ENCODE results near the gene HIVEP3.

HIVEP3 gene

GRCh38 chr1:41467673-41468072 is 451.0 kb downstream of the HIVEP3 start (continued):
- TF ChIP-seq ZNF701 (tag by site-specific recombination; IDR thresholded peaks at IDR 0.05) (no peak), ZNF2 (tag by site-specific recombination; IDR thresholded peaks at IDR 0.05) (no peak), ZNF302 (tag by site-specific recombination; IDR thresholded peaks at IDR 0.05; ENCODE audit: low read depth) (no peak), ZNF777 (tag by site-specific recombination; IDR thresholded peaks at IDR 0.05; ENCODE audit: borderline replicate concordance) (no peak), ZNF132 (tag by site-specific recombination; IDR thresholded peaks at IDR 0.05; ENCODE audit: borderline replicate concordance) (no peak)

- POLR2A ChIA-PET, result no interaction called here
- Histone ChIP-seq H3K9me3 (ENCODE audit: control insufficient read depth, insufficient read depth, low read depth, low read length) (no peaks in the 10 kb centered on the region), H3K4me3 (ENCODE audit: low read depth, low read length) (no peak overlapping the region), H3K4me1 (ENCODE audit: control insufficient read depth, insufficient read depth, low read length) (no peaks in the 10 kb centered on the region), H3K27ac (ENCODE audit: extremely low read depth, low read depth, low read length) (no peak overlapping the region), H3K36me3 (ENCODE audit: control insufficient read depth in 2 of 2, insufficient read depth in 1 of 2, low read length in 2 of 2) (no peaks in the 10 kb centered on the region)
- CTCF ChIA-PET, result interaction anchor here (0.7 to 2.2 kb wide), 2 partner anchors 33 to 49 kb away, joined by 4 to 7 read pairs; no protein-coding TSS in a partner anchor
- TF ChIP-seq, protein P1, sequence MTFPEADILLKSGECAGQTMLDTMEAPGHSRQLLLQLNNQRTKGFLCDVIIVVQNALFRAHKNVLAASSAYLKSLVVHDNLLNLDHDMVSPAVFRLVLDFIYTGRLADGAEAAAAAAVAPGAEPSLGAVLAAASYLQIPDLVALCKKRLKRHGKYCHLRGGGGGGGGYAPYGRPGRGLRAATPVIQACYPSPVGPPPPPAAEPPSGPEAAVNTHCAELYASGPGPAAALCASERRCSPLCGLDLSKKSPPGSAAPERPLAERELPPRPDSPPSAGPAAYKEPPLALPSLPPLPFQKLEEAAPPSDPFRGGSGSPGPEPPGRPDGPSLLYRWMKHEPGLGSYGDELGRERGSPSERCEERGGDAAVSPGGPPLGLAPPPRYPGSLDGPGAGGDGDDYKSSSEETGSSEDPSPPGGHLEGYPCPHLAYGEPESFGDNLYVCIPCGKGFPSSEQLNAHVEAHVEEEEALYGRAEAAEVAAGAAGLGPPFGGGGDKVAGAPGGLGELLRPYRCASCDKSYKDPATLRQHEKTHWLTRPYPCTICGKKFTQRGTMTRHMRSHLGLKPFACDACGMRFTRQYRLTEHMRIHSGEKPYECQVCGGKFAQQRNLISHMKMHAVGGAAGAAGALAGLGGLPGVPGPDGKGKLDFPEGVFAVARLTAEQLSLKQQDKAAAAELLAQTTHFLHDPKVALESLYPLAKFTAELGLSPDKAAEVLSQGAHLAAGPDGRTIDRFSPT (tag by site-specific recombination; IDR thresholded peaks at IDR 0.05), result no peak
- TF ChIP-seq ZFHX2 (tag by site-specific recombination; conservative IDR thresholded peaks at IDR 0.05) (no peak), ZNF350 (tag by site-specific recombination; IDR thresholded peaks at IDR 0.05) (no peak)
Observed at GRCh38 chr1:41466146-41466545, 452.6 kb downstream of the HIVEP3 start.

DNA sequence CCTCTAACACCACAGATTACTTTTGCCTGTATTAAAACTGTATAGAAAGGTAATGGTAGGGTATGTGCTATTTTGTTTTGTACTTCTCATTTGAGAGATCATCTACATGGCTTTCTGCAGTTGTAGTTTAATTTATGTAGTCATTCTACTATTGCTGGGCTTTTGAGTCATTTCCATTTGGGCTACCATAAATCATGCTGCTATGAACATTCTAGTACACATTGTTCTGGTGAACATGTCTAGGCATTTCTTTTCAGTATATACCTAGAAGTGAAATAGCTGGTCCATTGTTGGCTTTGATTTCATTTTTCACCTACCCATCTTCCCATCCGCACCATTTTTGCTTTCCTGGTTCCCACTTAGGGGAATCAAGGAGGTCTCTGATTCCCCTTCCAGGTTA is 453.0 kb downstream of the HIVEP3 start:
- Histone ChIP-seq H3K9me3 (ENCODE audit: control insufficient read depth, insufficient read depth, low read depth, low read length) (no peaks in the 10 kb centered on the region), H3K4me3 (ENCODE audit: low read depth, low read length) (no peak overlapping the region), H3K4me1 (ENCODE audit: control insufficient read depth, insufficient read depth, low read length) (no peaks in the 10 kb centered on the region), H3K36me3 (ENCODE audit: control insufficient read depth in 2 of 2, insufficient read depth in 1 of 2, low read length in 2 of 2) (no peaks in the 10 kb centered on the region), H3K27ac (ENCODE audit: extremely low read depth, low read depth, low read length) (no peak overlapping the region)
- ChIA-PET CTCF (no interaction called here), POLR2A (no interaction called here)
- TF ChIP-seq SP7 (tag by site-specific recombination; IDR thresholded peaks at IDR 0.05), result no peak
- no peak for TF ChIP-seq ZNF366 (tag by site-specific recombination; conservative IDR thresholded peaks at IDR 0.05)
- no peak for TF ChIP-seq PRDM4 (tag by site-specific recombination; IDR thresholded peaks at IDR 0.05)
- TF ChIP-seq ZNF19 (tag by site-specific recombination; IDR thresholded peaks at IDR 0.05; ENCODE audit: low read depth), result no peak
- no peak for TF ChIP-seq SCRT1 (tag by site-specific recombination; IDR thresholded peaks at IDR 0.05; ENCODE audit: borderline replicate concordance)
- TF ChIP-seq ZBTB44 (tag by site-specific recombination; IDR thresholded peaks at IDR 0.05), result no peak
- no peak for TF ChIP-seq ZNF843 (tag by site-specific recombination; IDR thresholded peaks at IDR 0.05)
- no peak for TF ChIP-seq ZNF747 (tag by site-specific recombination; IDR thresholded peaks at IDR 0.05)
- TF ChIP-seq ZNF544 (tag by site-specific recombination; IDR thresholded peaks at IDR 0.05), result no peak
- no peak for TF ChIP-seq ZNF112 (tag by site-specific recombination; IDR thresholded peaks at IDR 0.05)
- no peak for TF ChIP-seq ZNF280C (tag by site-specific recombination; IDR thresholded peaks at IDR 0.05)
- no peak for TF ChIP-seq ZFP69B (tag by site-specific recombination; IDR thresholded peaks at IDR 0.05)
- TF ChIP-seq ZNF518A (tag by site-specific recombination; conservative IDR thresholded peaks at IDR 0.05; ENCODE audit: low read depth), result no peak

All from HEK293 (cell line).